ENCODE data around the gene PES1. TPM values are rescaled to one million over a fixed set of nuclear protein-coding genes. Genes with fewer than 3 reads are reported as not detected.
A peak's percentile ranks its signal among the peaks of the same experiment; 100 is the strongest.

The PES1 gene
- total RNA-seq, 1 experiment from 2014 or later: 111 TPM

GRCh38 chr22:30607939-30608338 is 16.2 kb upstream of the PES1 start:
- no TSS peak for BruUV-seq (replicated peaks)
- in situ Hi-C loops (cut with HindIII; ENCODE audit: low pct_unique_long_range_greater_than_20kb, low sequenced_read_pairs) (no loop called here), intact Hi-C loops (cut with micrococcal nuclease; ENCODE audit: unreplicated experiment) (no loop called here)
- DNase-seq (ENCODE audit: low read depth, low spot score) (no peak), ATAC-seq (no peak)
- H3K9me3 ChIP-seq (ENCODE audit: control insufficient read depth, insufficient read depth, low read depth, low read length): no peaks in the 10 kb centered on the region
- no peak overlapping the region for H3K27ac ChIP-seq (ENCODE audit: low read length)
- H3K27me3 ChIP-seq (ENCODE audit: control insufficient read depth, insufficient read depth, low read length): no peaks in the 10 kb centered on the region
- H3K4me3 ChIP-seq (ENCODE audit: low read depth in 2 of 2, low read length in 2 of 2): no peak overlapping the region
- H3K36me3 ChIP-seq (ENCODE audit: control insufficient read depth, insufficient read depth, low read length): no peaks in the 10 kb centered on the region
- ChIA-PET CTCF (interaction anchor here (0.9 to 1.3 kb wide), 4 partner anchors 27 to 245 kb away, joined by 3 to 7 read pairs (median 6); no protein-coding TSS in a partner anchor), POLR2A (no interaction called here)
- H3K4me1 ChIP-seq (ENCODE audit: control insufficient read depth, insufficient read depth, low read length): peaks cover 3% of the 10 kb centered on the region
- TF ChIP-seq REST (IDR thresholded peaks at IDR 0.05; ENCODE audit: insufficient read depth in 1 of 2, low read depth in 2 of 2, low read length in 1 of 2): no peak
- TF ChIP-seq SIN3A (IDR thresholded peaks at IDR 0.05; ENCODE audit: borderline replicate concordance, insufficient read depth, low read depth, low read length): no peak
- TF ChIP-seq TCF7L2 (IDR thresholded peaks at IDR 0.05; ENCODE audit: low read depth, low read length): no peak
- no peak for TF ChIP-seq CTCF (IDR thresholded peaks at IDR 0.05)
- TF ChIP-seq POLR2AphosphoS5 (IDR thresholded peaks at IDR 0.05; ENCODE audit: low read depth, low read length): no peak

GRCh38 chr22:30607300-30607930 is 15.7 kb upstream of the PES1 start:
- TF ChIP-seq REST (IDR thresholded peaks at IDR 0.05; ENCODE audit: insufficient read depth in 1 of 2, low read depth in 2 of 2, low read length in 1 of 2) (no peak), POLR2AphosphoS5 (IDR thresholded peaks at IDR 0.05; ENCODE audit: low read depth, low read length) (no peak), CTCF (IDR thresholded peaks at IDR 0.05) (no peak), SIN3A (IDR thresholded peaks at IDR 0.05; ENCODE audit: borderline replicate concordance, insufficient read depth, low read depth, low read length) (no peak), TCF7L2 (IDR thresholded peaks at IDR 0.05; ENCODE audit: low read depth, low read length) (no peak)
- ChIA-PET CTCF (interaction anchor here (0.6 to 1.2 kb wide), 8 partner anchors 27 to 607 kb away, joined by 3 to 12 read pairs (median 6); no protein-coding TSS in a partner anchor), POLR2A (no interaction called here)
- Histone ChIP-seq H3K4me3 (ENCODE audit: low read depth in 2 of 2, low read length in 2 of 2) (peak overlapping the region; percentile 47 to 80), H3K9me3 (ENCODE audit: control insufficient read depth, insufficient read depth, low read depth, low read length) (no peaks in the 10 kb centered on the region), H3K27me3 (ENCODE audit: control insufficient read depth, insufficient read depth, low read length) (no peaks in the 10 kb centered on the region), H3K27ac (ENCODE audit: low read length) (peak overlapping the region; percentile 68; the same call in 1 of the 2 replicates), H3K4me1 (ENCODE audit: control insufficient read depth, insufficient read depth, low read length) (peaks cover 3% of the 10 kb centered on the region), H3K36me3 (ENCODE audit: control insufficient read depth, insufficient read depth, low read length) (no peaks in the 10 kb centered on the region)
- BruUV-seq (replicated peaks): no TSS peak
- in situ Hi-C loops (cut with HindIII; ENCODE audit: low pct_unique_long_range_greater_than_20kb, low sequenced_read_pairs): no loop called here
- DNase-seq (ENCODE audit: low read depth, low spot score) (no peak), ATAC-seq (no peak)
- intact Hi-C loops (cut with micrococcal nuclease; ENCODE audit: unreplicated experiment): no loop called here
